H1 (cell line): Measurements from ENCODE around the gene ANAPC1. TPM values are rescaled to one million over a fixed set of nuclear protein-coding genes. Genes with fewer than 3 reads are reported as not detected.

Source experiments
- CTCF ChIA-PET: fragments of 300-600 bp; sonication (Branson Sonifier 250); formaldehyde crosslinking; loops from one replicate; lab custom pipeline; 2021; ENCODE audit not compliant: partially characterized antibody; lab: Charles Lee
- POLR2A ChIA-PET: fragments of 300-600 bp; sonication (Branson Sonifier 250); formaldehyde crosslinking; loops from one replicate; lab custom pipeline; 2021; ENCODE audit warnings: inconsistent platforms; ENCODE audit not compliant: partially characterized antibody; lab: Charles Lee
- DNase-seq, 2 experiments: peaks; one replicate each; pipeline versions ENCODE4 v3.0.0 to v3.0.0-alpha.2; 2010 to 2022; ENCODE audit warnings: low spot score in 2 of 2, low read depth in 1 of 2, mixed read lengths in 1 of 2
- FAIRE-seq: peaks from 2 replicates; lab custom pipeline; 2011; peaks lifted over from hg19 to GRCh38; lab: Jason Lieb, UNC
- H2AFZ ChIP-seq: 2 replicates; pipeline ENCODE4 v1.8.1; 2012; ENCODE audit warnings: low read length, inconsistent platforms
- H2AK5ac ChIP-seq: 2 replicates; pipeline ENCODE4 v1.6.1; 2013; ENCODE audit warnings: low read depth, low read length
- H2BK120ac ChIP-seq: replicated peaks from 2 replicates; pipeline ENCODE3; 2013; ENCODE audit warnings: low read depth, low read length, inconsistent platforms
- H2BK12ac ChIP-seq: 2 replicates; pipeline ENCODE4 v1.6.1; 2013; ENCODE audit warnings: low read depth, low read length
- H2BK15ac ChIP-seq: 2 replicates; pipeline ENCODE4 v1.6.1; 2013; ENCODE audit warnings: low read length
- H2BK20ac ChIP-seq: 2 replicates; pipeline ENCODE4 v1.6.1; 2013; ENCODE audit warnings: low read length
- H2BK5ac ChIP-seq: 2 replicates; pipeline ENCODE4 v1.6.1; 2013; ENCODE audit warnings: low read depth, low read length
- H3K14ac ChIP-seq: 2 replicates; pipeline ENCODE4 v1.6.1; 2013; ENCODE audit warnings: inconsistent platforms; ENCODE audit not compliant: insufficient read length
- H3K18ac ChIP-seq: 2 replicates; pipeline ENCODE4 v1.6.1; 2013; ENCODE audit warnings: low read length; ENCODE audit errors: extremely low read depth
- H3K23ac ChIP-seq: 2 replicates; pipeline ENCODE4 v1.6.1; 2013; ENCODE audit warnings: inconsistent platforms; ENCODE audit not compliant: insufficient read length
- H3K23me2 ChIP-seq: 2 replicates; pipeline ENCODE4 v1.6.1; 2013; ENCODE audit warnings: low read depth, low read length
- H3K27ac ChIP-seq: 2 replicates; pipeline ENCODE4 v1.6.1; 2011; ENCODE audit warnings: low read depth, low read length, inconsistent platforms
- H3K27me3 ChIP-seq, 4 experiments: replicated peaks in 1 of 4; 1 replicate in 1 of 4; 2 replicates in 3 of 4; pipeline versions ENCODE4 v1.6.1 to v1.8.1; 2011 to 2013; ENCODE audit warnings: low read length in 3 of 4, mild to moderate bottlenecking in 3 of 4, inconsistent platforms in 2 of 4, mixed read lengths in 2 of 4, moderate library complexity in 1 of 4; ENCODE audit not compliant: control insufficient read depth in 3 of 4, insufficient read depth in 3 of 4; ENCODE audit errors: extremely low read depth in 1 of 4
- H3K36me3 ChIP-seq, 4 experiments: 2 replicates each; pipeline versions ENCODE4 v1.6.1 to v1.8.1; 2011 to 2013; ENCODE audit warnings: mild to moderate bottlenecking in 4 of 4, low read length in 3 of 4, moderate library complexity in 2 of 4, control low read depth in 1 of 4, inconsistent platforms in 1 of 4; ENCODE audit not compliant: insufficient read depth in 4 of 4, control insufficient read depth in 2 of 4
- H3K4ac ChIP-seq: replicated peaks from 2 replicates; pipeline ENCODE3; 2013; ENCODE audit warnings: low read length, low read depth, mixed read lengths, inconsistent platforms; ENCODE audit not compliant: insufficient read length
- H3K4me1 ChIP-seq, 4 experiments: replicated peaks in 1 of 4; 1 replicate in 1 of 4; 2 replicates in 3 of 4; pipeline versions ENCODE4 v1.6.1 to v1.8.1; 2011 to 2013; ENCODE audit warnings: low read length in 3 of 4, inconsistent platforms in 2 of 4, mixed read lengths in 1 of 4; ENCODE audit not compliant: insufficient read depth in 4 of 4, control insufficient read depth in 3 of 4
- H3K4me2 ChIP-seq, 2 experiments: 2 replicates each; pipeline versions ENCODE4 v1.6.1 to v1.8.1; 2011 to 2013; ENCODE audit warnings: low read depth in 2 of 2, low read length in 2 of 2, control low read depth in 1 of 2, inconsistent platforms in 1 of 2, mild to moderate bottlenecking in 1 of 2; ENCODE audit not compliant: insufficient read depth in 1 of 2
- H3K4me3 ChIP-seq, 4 experiments: fragments of 200-600, 300-600 bp in 1 of 4; sonication (generic), shearing (Covaris generic), sonication (Bioruptor Twin) in 1 of 4; 2 replicates each; pipeline versions ENCODE4 v1.5.1 to v1.8.1; 2011 to 2016; ENCODE audit warnings: low read length in 4 of 4, low read depth in 3 of 4, control low read depth in 2 of 4, inconsistent platforms in 2 of 4, mild to moderate bottlenecking in 2 of 4, mixed read lengths in 1 of 4, moderate library complexity in 1 of 4; ENCODE audit not compliant: insufficient read depth in 2 of 4; ENCODE audit errors: extremely low read depth in 1 of 4
- H3K56ac ChIP-seq: replicated peaks from 2 replicates; pipeline ENCODE3; 2013; ENCODE audit warnings: low read depth, mild to moderate bottlenecking, mixed read lengths, low read length, inconsistent platforms; ENCODE audit not compliant: insufficient read length
- H3K79me1 ChIP-seq: 2 replicates; pipeline ENCODE4 v1.6.1; 2013; ENCODE audit warnings: low read depth, low read length, control low read depth
- H3K79me2 ChIP-seq, 2 experiments: 2 replicates each; pipeline versions ENCODE4 v1.6.1 to v1.8.1; 2012 to 2013; ENCODE audit warnings: low read length in 2 of 2, mild to moderate bottlenecking in 2 of 2, inconsistent platforms in 1 of 2; ENCODE audit not compliant: insufficient read depth in 2 of 2, control insufficient read depth in 1 of 2
- H3K9ac ChIP-seq, 4 experiments: replicated peaks in 1 of 4; 1 replicate in 1 of 4; 2 replicates in 3 of 4; pipeline versions ENCODE4 v1.6.1 to v1.8.1; 2011 to 2013; ENCODE audit warnings: low read depth in 3 of 4, low read length in 3 of 4, control low read depth in 2 of 4, mild to moderate bottlenecking in 2 of 4, moderate library complexity in 2 of 4, inconsistent platforms in 1 of 4; ENCODE audit errors: extremely low read depth in 1 of 4
- H3K9me3 ChIP-seq, 2 experiments: 2 replicates each; pipeline versions ENCODE4 v1.6.1 to v1.8.1; 2012 to 2013; ENCODE audit warnings: mild to moderate bottlenecking in 2 of 2, moderate library complexity in 2 of 2, control low read depth in 1 of 2, inconsistent platforms in 1 of 2, low read depth in 1 of 2, low read length in 1 of 2, mixed read lengths in 1 of 2; ENCODE audit not compliant: insufficient read depth in 2 of 2
- H4K20me1 ChIP-seq, 2 experiments: replicated peaks in 1 of 2; 2 replicates each; pipeline versions ENCODE3 to v1.8.1; 2011 to 2013; ENCODE audit warnings: inconsistent platforms in 2 of 2, low read length in 2 of 2, mild to moderate bottlenecking in 1 of 2; ENCODE audit not compliant: insufficient read depth in 2 of 2, control insufficient read depth in 1 of 2
- H4K5ac ChIP-seq: 2 replicates; pipeline ENCODE4 v1.6.1; 2013; ENCODE audit warnings: low read length, low read depth, mixed read lengths, inconsistent platforms; ENCODE audit not compliant: insufficient read length
- H4K8ac ChIP-seq: 2 replicates; pipeline ENCODE4 v1.8.0; 2013; ENCODE audit warnings: mild to moderate bottlenecking, moderate library complexity, low read length, inconsistent platforms; ENCODE audit not compliant: insufficient read depth; ENCODE audit errors: extremely low read depth
- H4K91ac ChIP-seq: replicated peaks from 2 replicates; pipeline ENCODE3; 2013; ENCODE audit warnings: low read length, mixed read lengths, inconsistent platforms; ENCODE audit not compliant: insufficient read length
- CBX5 ChIP-seq: fragments of 300-800, 300-1000 bp; sonication (generic); IDR thresholded peaks from 2 replicates; pipeline ENCODE4 v1.7.1; 2016; ENCODE audit warnings: antibody characterized with exemption, low read length, low read depth
- CBX8 ChIP-seq: fragments of 300-800, 300-1000 bp; sonication (generic); IDR thresholded peaks from 2 replicates; pipeline ENCODE4 v1.7.1; 2016; ENCODE audit warnings: low read depth, low read length, borderline replicate concordance
- CEBPB ChIP-seq: IDR thresholded peaks from 2 replicates; pipeline ENCODE4 v1.6.1; 2012; ENCODE audit warnings: low read depth, low read length
- CHD1 ChIP-seq: IDR thresholded peaks from 2 replicates; pipeline ENCODE4 v1.6.1; 2012; ENCODE audit warnings: low read depth, low read length, improper control_type of control experiment
- CHD2 ChIP-seq: IDR thresholded peaks from 2 replicates; pipeline ENCODE4 v1.6.1; 2012; ENCODE audit warnings: low read length, improper control_type of control experiment
- CTBP2 ChIP-seq: IDR thresholded peaks from 2 replicates; pipeline ENCODE4 v1.7.0; 2011; ENCODE audit warnings: borderline replicate concordance, mild to moderate bottlenecking, moderate library complexity, mixed read lengths, low read length; ENCODE audit not compliant: insufficient read depth, insufficient read length
- GABPA ChIP-seq: IDR thresholded peaks from 2 replicates; pipeline ENCODE4 v1.6.1; 2011; ENCODE audit warnings: mild to moderate bottlenecking, low read length, moderate library complexity, borderline replicate concordance; ENCODE audit not compliant: insufficient read depth
- JUN ChIP-seq: IDR thresholded peaks from 2 replicates; pipeline ENCODE4 v1.6.1; 2011; ENCODE audit warnings: low read depth, mild to moderate bottlenecking, improper control_type of control experiment, low read length
- NRF1 ChIP-seq: IDR thresholded peaks from 2 replicates; pipeline ENCODE4 v1.6.1; 2011; ENCODE audit warnings: mild to moderate bottlenecking, low read depth, low read length, improper control_type of control experiment
- RBBP5 ChIP-seq: IDR thresholded peaks from 2 replicates; pipeline ENCODE4 v1.7.1; 2012; ENCODE audit warnings: low read depth, mild to moderate bottlenecking, inconsistent platforms, low read length, moderate library complexity, borderline replicate concordance
- RFX5 ChIP-seq: IDR thresholded peaks from 2 replicates; pipeline ENCODE4 v1.6.1; 2011; ENCODE audit warnings: low read depth, low read length, improper control_type of control experiment, borderline replicate concordance
- RXRA ChIP-seq: IDR thresholded peaks from 2 replicates; pipeline ENCODE4 v1.6.1; 2011; ENCODE audit warnings: low read depth, mild to moderate bottlenecking, low read length, moderate library complexity; ENCODE audit not compliant: insufficient read depth
- SIN3A ChIP-seq, 2 experiments: IDR thresholded peaks in 1 of 2; conservative IDR thresholded peaks in 1 of 2; 2 replicates each; pipeline ENCODE4 v1.6.1; 2011 to 2012; ENCODE audit warnings: low read length in 2 of 2, improper control_type of control experiment in 1 of 2, low read depth in 1 of 2, mild to moderate bottlenecking in 1 of 2
- SIRT6 ChIP-seq: IDR thresholded peaks from one replicate; pipeline ENCODE4 v1.7.1; 2012; ENCODE audit warnings: low read length, inconsistent platforms
- TEAD4 ChIP-seq: IDR thresholded peaks from 2 replicates; pipeline ENCODE4 v1.6.1; 2012; ENCODE audit warnings: low read depth, low read length, inconsistent platforms, mixed read lengths
- WGBS, 2 experiments: shearing (Covaris generic) in 1 of 2; methylation state at CpG; one replicate each; pipeline versions ENCODE4 v1.1.6 to v1.1.7; 2013 to 2015; ENCODE audit warnings: low lambda C conversion rate in 2 of 2, mixed read lengths in 2 of 2, inconsistent platforms in 1 of 2, low coverage in 1 of 2, missing lambda C conversion rate in 1 of 2; ENCODE audit not compliant: insufficient replicate concordance in 2 of 2, insufficient coverage in 1 of 2, insufficient read length in 1 of 2; ENCODE audit errors: extremely low coverage in 1 of 2, missing lambda C conversion rate in 1 of 2; 5-methylcytosine and 5-hydroxymethylcytosine counted together
- polyA plus RNA-seq, 7 experiments: library from polyadenylated mRNA; depleted of rRNA in 3 of 7; stranded (reverse) in 5 of 7; unstranded in 2 of 7; fragments of >200 nt in 5 of 7; fragments of 200-250 nt in 2 of 7; gene quantifications; 1 replicate in 5 of 7; 2 replicates in 1 of 7; 4 replicates in 1 of 7; pipeline versions ENCODE4 v1.2.1 to v1.2.3, GENCODE V29; 2011 to 2013; ENCODE audit warnings: missing spikeins in 2 of 7, mixed read lengths in 2 of 7
- total RNA-seq: library from RNA; stranded (reverse); fragmentation: NEBNext Ultra II Directional; extraction: Animal tissue kit (Norgen Biotek cat#: 25700); gene quantifications from 2 replicates; pipeline ENCODE4 v1.2.1, GENCODE V29; 2021

The ANAPC1 gene
- total and polyA plus RNA-seq, 2 of the 8 experiments (the other 6 are each of a cell fraction or from before 2014, with no cell fraction given) = 46.6 to 107 TPM

GRCh38 chr2:111918383-111918806, 34.4 kb upstream of the ANAPC1 start:
- H2BK20ac ChIP-seq = no peak overlapping the region
- H3K27ac ChIP-seq = no peak overlapping the region
- DNase-seq (no peak), FAIRE-seq (no peak)
- no peak overlapping the region for H2BK12ac ChIP-seq
- no peaks in the 10 kb centered on the region for H4K20me1 ChIP-seq
- no peak overlapping the region for H3K4me3 ChIP-seq
- no peaks in the 10 kb centered on the region for H3K36me3 ChIP-seq
- no peaks in the 10 kb centered on the region for H3K4me1 ChIP-seq
- no peaks in the 10 kb centered on the region for H3K27me3 ChIP-seq
- 88% methylated on average over 1 of the region's 1 CpG; no CpG with 5 or more reads in 1 of the 2 experiments for WGBS, 2 experiments
- ChIA-PET CTCF (interaction anchor here (0.6 to 2.5 kb wide), 16 partner anchors 8 to 404 kb away, joined by 3 to 19 read pairs (median 7); no protein-coding TSS in a partner anchor), POLR2A (no interaction called here)
- H3K9me3 ChIP-seq = no peaks in the 10 kb centered on the region
- no peaks in the 10 kb centered on the region for H3K79me2 ChIP-seq
- H4K5ac ChIP-seq = no peak overlapping the region
- no peak overlapping the region for H3K9ac ChIP-seq
- no peak overlapping the region for H4K91ac ChIP-seq
- no peak overlapping the region for H2BK15ac ChIP-seq
- H3K79me1 ChIP-seq = no peaks in the 10 kb centered on the region
- H3K4ac ChIP-seq = no peak overlapping the region
- no peak overlapping the region for H2AK5ac ChIP-seq
- no peak overlapping the region for H4K8ac ChIP-seq
- no peak overlapping the region for H3K4me2 ChIP-seq
- H3K18ac ChIP-seq = no peak overlapping the region
- H2AFZ ChIP-seq = no peak overlapping the region
- no peak overlapping the region for H3K14ac ChIP-seq
- H3K23me2 ChIP-seq = no peaks in the 10 kb centered on the region
- H3K23ac ChIP-seq = no peak overlapping the region
- H3K56ac ChIP-seq = no peak overlapping the region
- H2BK5ac ChIP-seq = no peak overlapping the region
- no peak overlapping the region for H2BK120ac ChIP-seq
- no peak for TF ChIP-seq RBBP5
- TF ChIP-seq GABPA = no peak
- TF ChIP-seq SIN3A (conservative IDR thresholded peaks at IDR 0.05 in 1 of 2, IDR thresholded peaks at IDR 0.05 in 1 of 2; ENCODE audit: low read depth in 1 of 2, low read length in 2 of 2) = no peak
- TF ChIP-seq RFX5 = no peak
- TF ChIP-seq NRF1 = no peak
- TF ChIP-seq CBX8 = no peak
- TF ChIP-seq SIRT6 = no peak
- TF ChIP-seq CHD1 = no peak
- no peak for TF ChIP-seq CHD2
- no peak for TF ChIP-seq TEAD4
- TF ChIP-seq CTBP2 = no peak
- no peak for TF ChIP-seq JUN
- TF ChIP-seq CBX5 = no peak
- no peak for TF ChIP-seq CEBPB
- no peak for TF ChIP-seq RXRA
